ENCODE results near the gene TRIM71.

- TF ChIP-seq CTCF (optimal IDR thresholded peaks at IDR 0.05 in 1 of 3, IDR thresholded peaks at IDR 0.05 in 1 of 3, conservative IDR thresholded peaks at IDR 0.05 in 1 of 3; ENCODE audit: extremely low read depth in 1 of 3, insufficient read depth in 2 of 3, low read length in 3 of 3) (no peak), EZH2 (IDR thresholded peaks at IDR 0.05; ENCODE audit: low read length) (no peak)
Observed at GRCh38 chr3:32881624-32882023, 63.8 kb downstream of the TRIM71 start.

Measured in keratinocyte (primary cell).